Activated naive CD8-positive, alpha-beta T cell treated with anti-CD3 and anti-CD28 coated beads for 36 hours (primary cell): ENCODE measurements around the gene TEC. TPM values are rescaled to one million over a fixed set of nuclear protein-coding genes. Genes with fewer than 3 reads are reported as not detected.
"Not testable (repeated sequence)": the region's sequence is repeated elsewhere in the genome, so short reads cannot be mapped to it uniquely, and the experiment has no call there.

ENCODE experiments used
- DNase-seq: peaks from one replicate; pipeline ENCODE4 v3.0.0; 2021
- H3K27ac Mint-ChIP-seq: one replicate; pipeline ENCODE4 v1.8.0; 2022; ENCODE audit warnings: mild to moderate bottlenecking, moderate library complexity, mixed read lengths
- H3K27me3 Mint-ChIP-seq: one replicate; pipeline ENCODE4 v1.8.0; 2022; ENCODE audit warnings: mild to moderate bottlenecking, mixed read lengths
- H3K36me3 Mint-ChIP-seq: one replicate; pipeline ENCODE4 v1.8.0; 2021; ENCODE audit warnings: mild to moderate bottlenecking, mixed read lengths
- H3K4me1 Mint-ChIP-seq: one replicate; pipeline ENCODE4 v1.8.0; 2021; ENCODE audit warnings: mixed read lengths
- H3K4me3 Mint-ChIP-seq: one replicate; pipeline ENCODE4 v1.8.0; 2022; ENCODE audit warnings: mild to moderate bottlenecking, moderate library complexity, mixed read lengths
- H3K9me3 Mint-ChIP-seq: one replicate; pipeline ENCODE4 v1.8.0; 2022; ENCODE audit warnings: mixed read lengths
- total RNA-seq, 2 experiments: library from RNA; stranded (reverse); gene quantifications; one replicate each; pipeline ENCODE4 v1.2.3, GENCODE V29; 2021

TEC gene
- total RNA-seq, 2 experiments from 2014 or later, result 3.4 to 3.9 TPM

DNA sequence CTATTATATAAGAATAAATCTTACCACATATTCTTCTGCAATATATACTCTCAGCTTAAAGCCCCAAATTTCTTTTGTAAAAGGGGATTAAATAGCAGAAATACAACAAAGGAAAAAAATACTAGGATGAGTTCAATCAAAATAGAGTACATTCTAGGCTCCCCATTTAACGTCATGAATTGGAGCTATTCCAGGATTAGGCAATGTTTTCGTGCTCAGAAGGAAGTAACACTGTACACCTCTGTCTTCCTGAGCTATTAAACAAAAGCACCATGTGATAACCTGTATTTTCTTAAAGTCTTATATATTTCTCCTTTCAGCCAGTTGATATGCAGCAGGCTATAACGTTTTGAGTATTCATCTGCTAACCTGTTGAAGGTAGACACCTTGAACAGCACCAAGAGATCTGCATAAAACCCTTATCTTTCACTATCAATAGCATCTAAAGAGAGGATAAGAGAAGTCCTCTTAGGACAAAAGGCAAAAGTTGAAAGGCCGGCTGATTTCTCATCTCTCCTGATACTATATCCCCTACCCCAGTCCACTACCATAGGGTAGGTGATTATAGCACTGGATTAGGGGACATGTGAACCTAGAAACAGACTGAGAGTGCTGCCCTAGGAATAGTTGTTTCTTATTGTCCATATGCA is 31.5 kb downstream of the TEC start:
- no peaks in the 10 kb centered on the region for H3K27me3 Mint-ChIP-seq
- peaks cover 13% of the 10 kb centered on the region for H3K4me1 Mint-ChIP-seq
- no peak overlapping the region for H3K27ac Mint-ChIP-seq

GRCh38 chr4:48235050-48235449 is 34.6 kb downstream of the TEC start:
- DNase-seq, result no peak
- Mint-ChIP-seq H3K27me3 (no peaks in the 10 kb centered on the region), H3K9me3 (no peaks in the 10 kb centered on the region), H3K36me3 (peaks cover 10% of the 10 kb centered on the region), H3K4me3 (no peak overlapping the region), H3K4me1 (peaks cover 13% of the 10 kb centered on the region), H3K27ac (no peak overlapping the region)

More for the DNA sequence above, 31.5 kb downstream of the TEC start:
- no peak for DNase-seq
- Mint-ChIP-seq H3K36me3 (peaks cover 3% of the 10 kb centered on the region), H3K9me3 (no peaks in the 10 kb centered on the region), H3K4me3 (no peak overlapping the region)

GRCh38 chr4:48234575-48234974 is 35.1 kb downstream of the TEC start:
- peaks cover 13% of the 10 kb centered on the region for H3K4me1 Mint-ChIP-seq
- no peak overlapping the region for H3K27ac Mint-ChIP-seq
- H3K9me3 Mint-ChIP-seq, result no peaks in the 10 kb centered on the region

DNA sequence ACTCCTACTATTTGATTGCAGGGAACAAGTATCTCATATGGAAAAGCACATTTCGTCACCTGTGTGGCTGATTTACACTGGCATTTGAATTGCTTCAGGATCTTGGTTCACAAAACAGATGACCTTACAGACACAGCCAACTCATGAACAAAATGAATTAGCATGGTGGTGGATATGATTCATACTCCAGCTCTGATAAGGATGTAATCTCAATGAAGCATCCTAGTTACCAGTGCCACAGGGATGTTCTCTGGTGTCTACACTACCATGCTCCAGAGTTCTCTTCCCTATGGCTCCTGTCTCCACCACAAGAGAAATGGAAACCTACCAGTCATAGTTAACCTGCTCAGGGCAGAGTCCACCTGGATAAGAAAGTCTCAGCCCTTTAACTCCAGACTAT is 40.7 kb downstream of the TEC start:
- Mint-ChIP-seq H3K27ac (no peak overlapping the region), H3K4me3 (no peak overlapping the region), H3K27me3 (no peaks in the 10 kb centered on the region), H3K4me1 (peaks cover 3% of the 10 kb centered on the region), H3K36me3 (peaks cover 13% of the 10 kb centered on the region), H3K9me3 (no peaks in the 10 kb centered on the region)
- no peak for DNase-seq

More at GRCh38 chr4:48234575-48234974, 35.1 kb downstream of the TEC start:
- DNase-seq, result no peak
- H3K4me3 Mint-ChIP-seq, result no peak overlapping the region
- H3K36me3 Mint-ChIP-seq, result peaks cover 10% of the 10 kb centered on the region
- no peaks in the 10 kb centered on the region for H3K27me3 Mint-ChIP-seq

DNA sequence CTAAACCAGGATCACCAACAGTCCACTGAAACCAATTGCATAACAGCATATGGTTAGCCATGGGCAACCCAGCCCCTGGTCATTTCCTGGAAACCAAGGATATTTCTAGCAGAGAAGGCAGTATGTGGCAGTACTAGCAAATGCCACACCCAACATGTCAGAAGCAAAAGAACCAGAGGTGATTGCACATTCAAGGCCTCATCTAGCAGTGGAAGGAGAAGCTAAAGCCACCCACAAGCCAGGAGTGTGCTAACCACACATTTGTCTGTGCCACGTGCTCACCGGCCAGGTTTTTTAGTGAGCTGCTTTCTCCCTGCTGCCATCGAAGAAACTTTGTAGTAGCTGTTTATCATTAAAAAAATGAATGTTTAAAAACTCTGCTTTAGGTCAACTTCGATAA is 42.0 kb downstream of the TEC start:
- H3K4me1 Mint-ChIP-seq, result no peaks in the 10 kb centered on the region
- no peak overlapping the region for H3K4me3 Mint-ChIP-seq
- no peaks in the 10 kb centered on the region for H3K9me3 Mint-ChIP-seq
- H3K36me3 Mint-ChIP-seq, result peaks cover 8% of the 10 kb centered on the region
- DNase-seq, result no peak
- H3K27me3 Mint-ChIP-seq, result no peaks in the 10 kb centered on the region
- H3K27ac Mint-ChIP-seq, result no peak overlapping the region

- no peaks in the 10 kb centered on the region for H3K4me1 Mint-ChIP-seq
- peaks cover 7% of the 10 kb centered on the region for H3K36me3 Mint-ChIP-seq
- H3K9me3 Mint-ChIP-seq, result no peaks in the 10 kb centered on the region
- no peak for DNase-seq
- H3K4me3 Mint-ChIP-seq, result no peak overlapping the region
- H3K27me3 Mint-ChIP-seq, result no peaks in the 10 kb centered on the region
- H3K27ac Mint-ChIP-seq, result no peak overlapping the region
Measured at GRCh38 chr4:48226199-48226598, 43.4 kb downstream of the TEC start.

DNA sequence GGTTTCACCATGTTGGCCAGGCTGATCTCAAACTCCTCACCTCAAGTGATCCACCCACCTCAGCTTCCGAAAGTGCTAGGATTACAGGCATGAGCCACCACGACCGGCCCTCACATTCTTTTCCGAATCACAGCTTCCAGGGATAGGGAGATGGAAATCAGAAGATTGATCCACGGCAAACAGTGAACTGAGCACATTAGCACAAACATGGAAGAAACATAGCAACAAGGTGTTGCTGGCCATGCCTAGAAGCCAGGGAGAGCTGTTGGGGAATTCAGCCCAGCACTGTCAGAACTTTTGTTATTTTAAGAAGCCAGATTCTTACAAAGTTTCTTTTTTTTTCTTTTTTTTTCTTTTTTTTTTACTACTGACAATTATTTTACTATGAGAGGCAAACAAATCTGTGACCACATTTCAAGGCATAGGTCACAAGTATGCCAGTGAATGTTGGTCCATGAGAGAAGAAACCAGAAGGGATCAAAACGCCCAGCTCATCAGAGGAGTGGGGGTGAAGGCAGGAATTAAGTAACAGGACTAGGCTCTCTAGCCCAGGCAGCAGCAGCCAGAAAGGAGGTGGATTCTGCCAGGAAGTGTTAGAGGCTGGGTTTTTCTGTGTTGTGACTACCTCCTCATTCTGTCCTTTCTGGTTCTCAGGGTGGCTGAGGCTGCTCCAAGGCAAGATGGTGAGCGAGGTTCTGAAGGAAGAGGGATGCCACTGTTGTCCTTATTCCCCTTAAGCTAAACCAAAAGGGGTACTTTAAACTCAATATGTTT is 44.1 kb downstream of the TEC start:
- no peaks in the 10 kb centered on the region for H3K9me3 Mint-ChIP-seq
- H3K4me1 Mint-ChIP-seq, result no peaks in the 10 kb centered on the region
- no peak overlapping the region for H3K4me3 Mint-ChIP-seq
- no peaks in the 10 kb centered on the region for H3K27me3 Mint-ChIP-seq
- no peak overlapping the region for H3K27ac Mint-ChIP-seq
- no peak for DNase-seq
- peaks cover 10% of the 10 kb centered on the region for H3K36me3 Mint-ChIP-seq

DNA sequence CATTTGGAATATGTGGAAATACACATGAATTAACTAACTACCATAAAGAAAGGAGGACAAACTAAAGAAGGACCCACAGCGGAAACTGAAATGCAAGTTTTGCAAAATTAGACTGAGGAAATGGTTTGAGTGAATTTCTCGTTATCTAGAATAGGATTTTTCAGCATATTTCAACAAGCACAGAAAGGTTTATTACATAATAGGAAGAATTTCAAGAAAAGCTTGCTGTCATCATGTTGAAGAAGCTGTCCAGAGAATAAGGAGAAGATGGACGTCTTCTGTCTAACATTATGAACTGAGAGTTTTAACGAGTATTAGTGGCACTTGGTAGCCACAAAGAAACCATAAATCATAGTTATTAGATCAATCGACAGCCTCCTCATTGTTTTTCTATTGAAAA is 45.0 kb downstream of the TEC start:
- H3K27me3 Mint-ChIP-seq, result no peaks in the 10 kb centered on the region
- peaks cover 13% of the 10 kb centered on the region for H3K36me3 Mint-ChIP-seq
- H3K4me1 Mint-ChIP-seq, result no peaks in the 10 kb centered on the region
- H3K9me3 Mint-ChIP-seq, result no peaks in the 10 kb centered on the region
- no peak overlapping the region for H3K4me3 Mint-ChIP-seq
- no peak overlapping the region for H3K27ac Mint-ChIP-seq
- no peak for DNase-seq

DNA sequence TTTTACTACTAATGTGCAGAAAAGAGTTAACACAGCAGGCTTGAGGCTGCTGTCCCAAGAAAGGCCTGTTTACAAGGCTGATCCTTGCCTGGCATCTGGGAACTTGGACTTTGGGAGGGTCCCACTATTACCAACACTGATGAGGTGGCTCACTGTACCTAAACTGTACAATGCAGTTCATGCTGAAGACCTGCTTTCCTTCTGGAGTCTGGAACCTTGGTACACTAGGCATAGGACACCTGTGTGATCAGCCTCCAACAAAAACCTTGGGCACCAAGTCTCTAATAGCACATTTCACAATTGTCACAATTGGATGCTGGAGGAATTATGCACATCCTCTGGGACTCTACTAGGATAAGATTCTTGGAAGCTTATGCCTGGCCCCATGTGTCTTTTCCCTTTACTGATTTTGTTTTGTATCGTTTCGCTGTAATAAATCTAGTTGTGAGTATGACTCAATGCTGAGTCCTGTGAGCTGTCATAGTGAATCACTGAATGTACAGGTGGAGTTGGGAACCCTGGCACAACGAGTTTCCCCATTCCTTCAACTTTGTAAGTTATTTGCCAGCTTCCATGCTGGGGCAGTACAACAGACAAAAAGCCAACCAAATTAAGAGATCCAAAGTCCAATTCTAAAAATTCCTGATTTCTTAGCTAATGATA is 45.9 kb downstream of the TEC start:
- no peak overlapping the region for H3K27ac Mint-ChIP-seq
- H3K36me3 Mint-ChIP-seq, result peaks cover 13% of the 10 kb centered on the region
- H3K4me1 Mint-ChIP-seq, result no peaks in the 10 kb centered on the region
- H3K4me3 Mint-ChIP-seq, result no peak overlapping the region
- no peaks in the 10 kb centered on the region for H3K27me3 Mint-ChIP-seq
- no peaks in the 10 kb centered on the region for H3K9me3 Mint-ChIP-seq
- no peak for DNase-seq

- DNase-seq, result no peak
- peaks cover 13% of the 10 kb centered on the region for H3K36me3 Mint-ChIP-seq
- no peak overlapping the region for H3K4me3 Mint-ChIP-seq
- no peaks in the 10 kb centered on the region for H3K27me3 Mint-ChIP-seq
- H3K9me3 Mint-ChIP-seq, result no peaks in the 10 kb centered on the region
- no peaks in the 10 kb centered on the region for H3K4me1 Mint-ChIP-seq
- no peak overlapping the region for H3K27ac Mint-ChIP-seq
Measured at GRCh38 chr4:48222491-48222890, 47.1 kb downstream of the TEC start.

- not testable (repeated sequence) for H3K27me3 Mint-ChIP-seq, H3K36me3 Mint-ChIP-seq, H3K9me3 Mint-ChIP-seq, DNase-seq, H3K27ac Mint-ChIP-seq, H3K4me3 Mint-ChIP-seq, H3K4me1 Mint-ChIP-seq
Measured at GRCh38 chr4:48219430-48219829, 50.2 kb downstream of the TEC start.

DNA sequence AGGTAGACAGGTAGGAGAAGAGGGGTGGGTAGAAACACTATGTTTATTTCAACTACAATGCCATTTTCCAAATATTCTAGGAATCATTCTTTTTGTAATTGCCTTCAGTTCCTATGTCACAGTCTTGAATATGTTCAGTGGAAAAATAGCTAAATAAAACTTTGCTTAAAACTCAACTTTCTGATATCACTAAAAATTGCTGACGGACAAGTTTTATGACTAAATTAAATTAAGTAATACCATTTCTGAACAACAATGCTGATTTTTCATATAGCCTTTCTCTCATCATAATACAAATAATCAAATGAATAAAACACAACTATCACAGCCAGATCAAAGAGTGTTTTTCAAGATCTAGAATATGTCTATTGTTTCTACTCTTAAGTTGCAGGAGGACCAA is 53.1 kb downstream of the TEC start:
- no peak for DNase-seq
- H3K9me3 Mint-ChIP-seq, result no peaks in the 10 kb centered on the region
- H3K27me3 Mint-ChIP-seq, result no peaks in the 10 kb centered on the region
- no peak overlapping the region for H3K27ac Mint-ChIP-seq
- H3K4me1 Mint-ChIP-seq, result peaks cover 6% of the 10 kb centered on the region
- H3K4me3 Mint-ChIP-seq, result no peak overlapping the region
- H3K36me3 Mint-ChIP-seq, result peaks cover 9% of the 10 kb centered on the region

DNA sequence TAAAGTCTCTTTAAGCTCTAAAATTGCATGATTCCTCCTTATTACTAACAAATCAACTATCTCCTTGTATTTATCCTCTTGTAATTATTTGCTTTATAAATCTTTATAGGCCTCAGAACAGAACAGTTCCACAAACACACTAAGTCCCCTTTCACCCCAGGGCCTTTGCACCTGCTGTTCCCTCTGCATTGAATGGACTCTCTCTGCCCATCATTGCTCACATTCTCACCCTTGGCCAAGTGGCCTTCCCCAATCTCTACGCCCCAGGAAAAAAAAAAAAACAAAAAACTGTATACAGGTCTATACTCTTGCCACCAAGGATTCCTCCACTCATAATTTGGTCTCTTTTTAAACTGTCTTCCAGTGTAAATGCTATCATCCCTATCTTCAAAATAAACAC is 53.7 kb downstream of the TEC start:
- DNase-seq, result no peak
- Mint-ChIP-seq H3K27ac (no peak overlapping the region), H3K36me3 (peaks cover 9% of the 10 kb centered on the region), H3K4me3 (no peak overlapping the region), H3K9me3 (no peaks in the 10 kb centered on the region), H3K27me3 (no peaks in the 10 kb centered on the region), H3K4me1 (peaks cover 6% of the 10 kb centered on the region)

DNA sequence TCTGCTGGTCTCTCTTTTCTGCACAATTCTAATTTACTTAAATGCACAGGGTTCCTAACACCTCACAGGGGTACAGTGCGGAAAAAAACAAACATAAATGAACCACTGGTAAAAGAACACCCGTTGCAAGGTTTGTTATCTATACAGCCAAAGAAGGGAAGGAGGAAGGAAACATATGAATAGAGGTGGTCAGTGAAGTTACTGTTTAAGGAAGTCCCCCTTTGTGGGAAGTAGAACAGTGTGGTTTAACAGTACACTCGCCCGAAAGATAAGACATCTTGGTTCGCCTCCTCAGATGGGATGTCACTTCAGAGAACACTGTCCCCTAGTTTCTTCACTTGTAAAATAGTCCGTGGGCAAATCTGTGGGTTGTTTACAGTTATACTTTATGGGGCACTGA is 57.5 kb downstream of the TEC start:
- H3K9me3 Mint-ChIP-seq, result no peaks in the 10 kb centered on the region
- no peak for DNase-seq
- H3K36me3 Mint-ChIP-seq, result no peaks in the 10 kb centered on the region
- H3K27me3 Mint-ChIP-seq, result peaks cover 5% of the 10 kb centered on the region
- H3K27ac Mint-ChIP-seq, result no peak overlapping the region
- H3K4me1 Mint-ChIP-seq, result peaks cover 12% of the 10 kb centered on the region
- H3K4me3 Mint-ChIP-seq, result no peak overlapping the region

- Mint-ChIP-seq H3K27ac (no peak overlapping the region), H3K4me1 (peaks cover 12% of the 10 kb centered on the region), H3K27me3 (peaks cover 5% of the 10 kb centered on the region), H3K4me3 (no peak overlapping the region), H3K36me3 (no peaks in the 10 kb centered on the region), H3K9me3 (no peaks in the 10 kb centered on the region)
- DNase-seq, result no peak
Measured at GRCh38 chr4:48210966-48211328, 58.7 kb downstream of the TEC start.
